ENCODE results near the gene DNASE1L1. TPM values are rescaled to one million over a fixed set of nuclear protein-coding genes. Genes with fewer than 3 reads are reported as not detected.

The DNASE1L1 gene
- polyA plus RNA-seq, 1 experiment, result 25.7 TPM

GRCh38 chrX:154354013-154354412 is 55.0 kb downstream of the DNASE1L1 start:
- Histone ChIP-seq H3K4me3 (ENCODE audit: low read depth, low read length) (no peak overlapping the region), H3K27me3 (ENCODE audit: control insufficient read depth, insufficient read depth, low read length) (no peaks in the 10 kb centered on the region), H3K27ac (ENCODE audit: low read depth, low read length) (no peak overlapping the region), H3K9me3 (ENCODE audit: control insufficient read depth, insufficient read depth, low read length) (no peaks in the 10 kb centered on the region)
- DNase-seq (ENCODE audit: low read depth, low spot score), result no peak
- TF ChIP-seq, protein P1, sequence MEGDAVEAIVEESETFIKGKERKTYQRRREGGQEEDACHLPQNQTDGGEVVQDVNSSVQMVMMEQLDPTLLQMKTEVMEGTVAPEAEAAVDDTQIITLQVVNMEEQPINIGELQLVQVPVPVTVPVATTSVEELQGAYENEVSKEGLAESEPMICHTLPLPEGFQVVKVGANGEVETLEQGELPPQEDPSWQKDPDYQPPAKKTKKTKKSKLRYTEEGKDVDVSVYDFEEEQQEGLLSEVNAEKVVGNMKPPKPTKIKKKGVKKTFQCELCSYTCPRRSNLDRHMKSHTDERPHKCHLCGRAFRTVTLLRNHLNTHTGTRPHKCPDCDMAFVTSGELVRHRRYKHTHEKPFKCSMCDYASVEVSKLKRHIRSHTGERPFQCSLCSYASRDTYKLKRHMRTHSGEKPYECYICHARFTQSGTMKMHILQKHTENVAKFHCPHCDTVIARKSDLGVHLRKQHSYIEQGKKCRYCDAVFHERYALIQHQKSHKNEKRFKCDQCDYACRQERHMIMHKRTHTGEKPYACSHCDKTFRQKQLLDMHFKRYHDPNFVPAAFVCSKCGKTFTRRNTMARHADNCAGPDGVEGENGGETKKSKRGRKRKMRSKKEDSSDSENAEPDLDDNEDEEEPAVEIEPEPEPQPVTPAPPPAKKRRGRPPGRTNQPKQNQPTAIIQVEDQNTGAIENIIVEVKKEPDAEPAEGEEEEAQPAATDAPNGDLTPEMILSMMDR (IDR thresholded peaks at IDR 0.05; ENCODE audit: low read depth, low read length), result no peak
- POLR2A ChIA-PET, result interaction anchor here (0.6 kb wide), 1 partner anchor 14 kb away, joined by 3 read pairs; no protein-coding TSS in a partner anchor
- CTCF ChIA-PET, result no interaction called here

- TF ChIP-seq, protein P1 (IDR thresholded peaks at IDR 0.05; ENCODE audit: low read depth, low read length), result no peak
- ChIA-PET CTCF (no interaction called here), POLR2A (no interaction called here)
- H3K9me3 ChIP-seq (ENCODE audit: control insufficient read depth, insufficient read depth, low read length), result no peaks in the 10 kb centered on the region
- H3K27me3 ChIP-seq (ENCODE audit: control insufficient read depth, insufficient read depth, low read length), result no peaks in the 10 kb centered on the region
- H3K4me3 ChIP-seq (ENCODE audit: low read depth, low read length), result no peak overlapping the region
- DNase-seq (ENCODE audit: low read depth, low spot score), result no peak
- H3K27ac ChIP-seq (ENCODE audit: low read depth, low read length), result no peak overlapping the region
These were observed 55.7 kb downstream of the DNASE1L1 start for GRCh38 chrX:154353172-154353843.

DNA sequence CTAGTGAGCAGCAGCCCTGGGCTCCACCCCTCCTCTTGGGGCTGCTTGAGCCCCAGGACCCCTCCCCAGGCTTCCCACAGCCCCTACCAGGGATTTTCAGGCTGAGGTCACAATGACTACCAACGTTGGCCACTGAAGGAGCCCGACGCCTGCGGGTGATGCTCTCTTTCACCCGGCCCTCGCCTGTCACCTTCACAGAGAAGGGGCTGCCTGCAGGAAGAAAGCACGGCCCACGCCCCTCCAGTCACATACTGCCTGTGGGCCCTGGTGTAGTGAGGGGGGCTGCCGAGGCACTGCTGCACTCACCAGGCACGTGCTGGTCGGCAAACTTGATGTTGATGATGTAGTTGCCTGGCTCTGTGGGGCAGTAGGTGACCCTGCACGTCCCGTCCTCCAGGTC is 56.6 kb downstream of the DNASE1L1 start:
- DNase-seq (ENCODE audit: low read depth, low spot score), result no peak
- no peak overlapping the region for H3K4me3 ChIP-seq (ENCODE audit: low read depth, low read length)
- POLR2A ChIA-PET, result no interaction called here
- no peaks in the 10 kb centered on the region for H3K9me3 ChIP-seq (ENCODE audit: control insufficient read depth, insufficient read depth, low read length)
- no peaks in the 10 kb centered on the region for H3K27me3 ChIP-seq (ENCODE audit: control insufficient read depth, insufficient read depth, low read length)
- CTCF ChIA-PET, result no interaction called here
- peak overlapping the region; percentile 31 for H3K27ac ChIP-seq (ENCODE audit: low read depth, low read length)
- TF ChIP-seq, protein P1 (IDR thresholded peaks at IDR 0.05; ENCODE audit: low read depth, low read length), result no peak

DNA sequence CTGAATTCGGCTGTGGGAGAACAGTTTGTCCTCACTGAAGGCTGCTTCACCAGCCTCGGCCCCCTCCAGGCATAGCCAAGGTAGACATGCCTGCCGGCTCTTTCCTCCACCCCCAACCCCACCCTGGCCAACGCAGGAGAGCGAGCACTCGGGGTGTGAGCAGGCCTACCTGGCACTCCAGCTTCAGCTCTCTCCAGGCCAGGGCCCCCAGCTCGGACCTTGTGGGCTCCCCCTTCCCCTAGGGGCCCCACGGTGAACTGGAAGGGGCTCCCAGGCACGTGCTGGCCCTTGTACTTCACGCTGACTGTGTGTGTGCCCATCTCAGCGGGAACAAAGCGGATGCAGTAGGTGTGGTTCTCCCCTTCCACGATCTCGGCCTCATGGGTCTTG is 57.0 kb downstream of the DNASE1L1 start:
- POLR2A ChIA-PET, result interaction anchor here (0.7 kb wide), 1 partner anchor 10 kb away, joined by 3 read pairs; no protein-coding TSS in a partner anchor
- Histone ChIP-seq H3K27me3 (ENCODE audit: control insufficient read depth, insufficient read depth, low read length) (no peaks in the 10 kb centered on the region), H3K9me3 (ENCODE audit: control insufficient read depth, insufficient read depth, low read length) (no peaks in the 10 kb centered on the region), H3K4me3 (ENCODE audit: low read depth, low read length) (no peak overlapping the region), H3K27ac (ENCODE audit: low read depth, low read length) (peak overlapping the region; percentile 52)
- TF ChIP-seq, protein P1 (IDR thresholded peaks at IDR 0.05; ENCODE audit: low read depth, low read length), result no peak
- CTCF ChIA-PET, result no interaction called here
- no peak for DNase-seq (ENCODE audit: low read depth, low spot score)

Small RNA genes lying within 50 kb of the gene (small RNA-seq; reads per million reads assigned to genes)
- gene MIR6858 (ENCODE audit: insufficient read length, low read depth) (not detected), gene SNORA70 (ENCODE audit: insufficient read length, low read depth) (not detected)

Other genes with a start within 250 kb of the DNASE1L1 start
- not detected in 2 replicates for gene OPN1MW, start 226.7 kb downstream of the DNASE1L1 start, polyA plus RNA-seq (2011; rRNA removed)
- not detected in 2 replicates for gene OPN1MW2, start 189.5 kb downstream of the DNASE1L1 start, polyA plus RNA-seq (2011; rRNA removed)
- gene OPN1MW3, start 151.7 kb downstream of the DNASE1L1 start, polyA plus RNA-seq (2011; rRNA removed), result not detected in 2 replicates
- not detected in 2 replicates for gene TEX28, start 114.1 kb downstream of the DNASE1L1 start, polyA plus RNA-seq (2011; rRNA removed)
- not detected in 2 replicates for gene TKTL1, start 113.5 kb downstream of the DNASE1L1 start, polyA plus RNA-seq (2011; rRNA removed)
- 605 and 863 TPM in 2 replicates for gene FLNA, start 34.6 kb downstream of the DNASE1L1 start, polyA plus RNA-seq (2011; rRNA removed)
- 30.2 and 30.8 TPM in 2 replicates for gene EMD, start 30.0 kb downstream of the DNASE1L1 start, polyA plus RNA-seq (2011; rRNA removed)
- gene RPL10, start 10.9 kb downstream of the DNASE1L1 start, polyA plus RNA-seq (2011; rRNA removed), result 3,912 and 4,828 TPM in 2 replicates
- 13.0 and 15.3 TPM in 2 replicates for gene TAFAZZIN, start 2.3 kb upstream of the DNASE1L1 start, polyA plus RNA-seq (2011; rRNA removed)
- gene ATP6AP1, start 19.4 kb upstream of the DNASE1L1 start, polyA plus RNA-seq (2011; rRNA removed), result 65.0 and 79.7 TPM in 2 replicates
- gene GDI1, start 27.9 kb upstream of the DNASE1L1 start, polyA plus RNA-seq (2011; rRNA removed), result 149 and 154 TPM in 2 replicates
- gene FAM50A, start 34.9 kb upstream of the DNASE1L1 start, polyA plus RNA-seq (2011; rRNA removed), result 69.0 and 79.5 TPM in 2 replicates
- 20.5 and 28.1 TPM in 2 replicates for gene PLXNA3, start 49.0 kb upstream of the DNASE1L1 start, polyA plus RNA-seq (2011; rRNA removed)
- gene LAGE3, start 70.0 kb upstream of the DNASE1L1 start, polyA plus RNA-seq (2011; rRNA removed), result 9.3 and 13.2 TPM in 2 replicates
- gene UBL4A, start 77.4 kb upstream of the DNASE1L1 start, polyA plus RNA-seq (2011; rRNA removed), result 17.4 and 20.5 TPM in 2 replicates
- gene SLC10A3, start 81.4 kb upstream of the DNASE1L1 start, polyA plus RNA-seq (2011; rRNA removed), result 10.1 and 13.8 TPM in 2 replicates
- gene FAM3A, start 107.0 kb upstream of the DNASE1L1 start, polyA plus RNA-seq (2011; rRNA removed), result 15.5 and 19.5 TPM in 2 replicates
- 172 and 244 TPM in 2 replicates for gene G6PD, start 137.6 kb upstream of the DNASE1L1 start, polyA plus RNA-seq (2011; rRNA removed)
- gene IKBKG, start 138.4 kb upstream of the DNASE1L1 start, polyA plus RNA-seq (2011; rRNA removed), result 25.1 and 35.8 TPM in 2 replicates
- gene CTAG1A, start 175.9 kb upstream of the DNASE1L1 start, polyA plus RNA-seq (2011; rRNA removed), result not detected in 2 replicates
- gene CTAG1B, start 210.0 kb upstream of the DNASE1L1 start, polyA plus RNA-seq (2011; rRNA removed), result not detected in 2 replicates
- gene CTAG2, start 244.3 kb upstream of the DNASE1L1 start, polyA plus RNA-seq (2011; rRNA removed), result not detected in 2 replicates

All from AG04450 (cell line).